ENCODE measurements around the gene CEBPZ.

DNA sequence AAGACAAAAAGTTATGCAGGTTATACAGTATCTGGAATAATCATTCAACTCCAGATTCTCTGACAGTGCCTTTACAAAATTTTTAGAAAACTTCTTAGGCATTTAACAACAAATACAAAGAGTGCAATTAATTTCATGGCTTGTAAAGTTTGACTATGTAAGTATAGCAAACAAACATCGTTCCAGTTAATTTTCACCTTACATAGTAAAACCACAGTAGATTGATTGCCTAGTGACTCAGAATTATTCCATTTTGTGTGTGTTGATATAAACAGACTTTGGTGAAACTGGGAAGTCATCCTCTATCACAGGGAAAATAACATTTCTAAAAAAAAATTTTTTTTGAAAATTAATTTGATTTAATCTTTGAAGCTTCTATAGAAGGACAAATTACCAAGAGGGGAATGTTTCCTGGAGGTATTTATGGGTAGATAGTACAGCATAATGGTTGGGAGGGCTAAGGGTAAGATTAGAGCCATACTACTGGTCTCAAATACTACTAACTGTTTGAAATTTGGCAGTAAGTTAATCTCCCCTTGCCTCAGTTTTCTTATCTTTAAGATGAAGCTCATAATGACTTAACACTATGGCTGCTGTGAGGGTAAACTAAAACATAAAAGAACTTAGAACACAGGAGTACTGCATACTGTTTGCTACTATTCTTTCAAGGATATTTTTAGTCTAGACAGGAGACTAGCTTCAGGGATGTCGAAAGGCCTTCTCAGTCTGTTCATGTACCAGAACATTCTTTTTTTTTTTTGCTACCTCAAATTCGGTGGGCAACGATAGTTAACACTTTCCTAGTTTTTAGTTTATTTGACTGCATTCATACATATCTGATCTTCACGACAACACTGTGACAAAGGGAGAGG is 19.7 kb upstream of the CEBPZ start:
- TF ChIP-seq, protein P1, sequence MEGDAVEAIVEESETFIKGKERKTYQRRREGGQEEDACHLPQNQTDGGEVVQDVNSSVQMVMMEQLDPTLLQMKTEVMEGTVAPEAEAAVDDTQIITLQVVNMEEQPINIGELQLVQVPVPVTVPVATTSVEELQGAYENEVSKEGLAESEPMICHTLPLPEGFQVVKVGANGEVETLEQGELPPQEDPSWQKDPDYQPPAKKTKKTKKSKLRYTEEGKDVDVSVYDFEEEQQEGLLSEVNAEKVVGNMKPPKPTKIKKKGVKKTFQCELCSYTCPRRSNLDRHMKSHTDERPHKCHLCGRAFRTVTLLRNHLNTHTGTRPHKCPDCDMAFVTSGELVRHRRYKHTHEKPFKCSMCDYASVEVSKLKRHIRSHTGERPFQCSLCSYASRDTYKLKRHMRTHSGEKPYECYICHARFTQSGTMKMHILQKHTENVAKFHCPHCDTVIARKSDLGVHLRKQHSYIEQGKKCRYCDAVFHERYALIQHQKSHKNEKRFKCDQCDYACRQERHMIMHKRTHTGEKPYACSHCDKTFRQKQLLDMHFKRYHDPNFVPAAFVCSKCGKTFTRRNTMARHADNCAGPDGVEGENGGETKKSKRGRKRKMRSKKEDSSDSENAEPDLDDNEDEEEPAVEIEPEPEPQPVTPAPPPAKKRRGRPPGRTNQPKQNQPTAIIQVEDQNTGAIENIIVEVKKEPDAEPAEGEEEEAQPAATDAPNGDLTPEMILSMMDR (IDR thresholded peaks at IDR 0.05; ENCODE audit: extremely low read depth in 1 of 2, insufficient read depth in 1 of 2, low read depth in 1 of 2, low read length in 2 of 2), result no peak
- TF ChIP-seq JUN (IDR thresholded peaks at IDR 0.05; ENCODE audit: borderline replicate concordance, insufficient read depth, insufficient read length, low read depth), result no peak
- TF ChIP-seq POLR2A (IDR thresholded peaks at IDR 0.05; ENCODE audit: low read depth, low read length), result no peak
- TF ChIP-seq EZH2 (IDR thresholded peaks at IDR 0.05; ENCODE audit: borderline replicate concordance, low read depth, low read length, severe bottlenecking), result no peak
